Peyer's patch (tissue), 4 donors: ENCODE results near the gene KIFC3. TPM values are rescaled to one million over a fixed set of nuclear protein-coding genes. Genes with fewer than 3 reads are reported as not detected.

Experiments
- DNase-seq, 3 donors: peaks; one replicate each; pipeline ENCODE4 v3.0.0-alpha.2; 2017 to 2019
- H3K27ac ChIP-seq, 4 donors: fragments of 200-600 bp; sonication (generic); one replicate each; pipeline ENCODE4 v1.5.1; 2016 to 2019
- H3K27me3 ChIP-seq, 2 donors: fragments of 200-600 bp; sonication (generic); one replicate each; pipeline ENCODE4 v1.5.1; 2019
- H3K36me3 ChIP-seq, 3 donors: fragments of 200-600 bp; sonication (generic); one replicate each; pipeline ENCODE4 v1.5.1; 2016 to 2019
- H3K4me1 ChIP-seq, 4 donors: fragments of 200-600 bp; sonication (generic); one replicate each; pipeline ENCODE4 v1.5.1; 2016 to 2019
- H3K4me3 ChIP-seq, 4 donors: fragments of 200-600 bp; sonication (generic); 1 replicate in 3 of 4; 2 replicates in 1 of 4; pipeline ENCODE4 v1.5.1; 2016 to 2019; ENCODE audit warnings: mild to moderate bottlenecking in 1 of 4
- H3K9me3 ChIP-seq, 4 donors: fragments of 200-600 bp; sonication (generic); one replicate each; pipeline ENCODE4 v1.5.1; 2016 to 2019; ENCODE audit warnings: mild to moderate bottlenecking in 1 of 4
- POLR2A ChIP-seq, 2 donors: fragments of 450-650 bp; IDR thresholded peaks; one replicate each; pipeline ENCODE4 v1.5.1; 2017; ENCODE audit warnings: antibody characterized with exemption in 2 of 2, mild to moderate bottlenecking in 2 of 2, moderate library complexity in 2 of 2
- total RNA-seq, 4 donors: library from RNA; depleted of rRNA; stranded (reverse); fragments of >200 nt; gene quantifications; one replicate each; pipeline ENCODE4 v1.1.0, GENCODE V29; 2016
- TF ChIP-seq, protein P1 (sequence below), 6 experiments: fragments of 450-650 bp in 4 of 6; fragments of 200-600 bp in 2 of 6; sonication (generic) in 1 of 6; IDR thresholded peaks; one replicate each; pipeline ENCODE4 v1.5.1; 2017 to 2019; ENCODE audit warnings: antibody characterized with exemption in 6 of 6, mild to moderate bottlenecking in 3 of 6, moderate library complexity in 1 of 6

The KIFC3 gene
- total RNA-seq, 4 donors from 2014 or later, result 29.7 to 530 (median 272) TPM

DNA sequence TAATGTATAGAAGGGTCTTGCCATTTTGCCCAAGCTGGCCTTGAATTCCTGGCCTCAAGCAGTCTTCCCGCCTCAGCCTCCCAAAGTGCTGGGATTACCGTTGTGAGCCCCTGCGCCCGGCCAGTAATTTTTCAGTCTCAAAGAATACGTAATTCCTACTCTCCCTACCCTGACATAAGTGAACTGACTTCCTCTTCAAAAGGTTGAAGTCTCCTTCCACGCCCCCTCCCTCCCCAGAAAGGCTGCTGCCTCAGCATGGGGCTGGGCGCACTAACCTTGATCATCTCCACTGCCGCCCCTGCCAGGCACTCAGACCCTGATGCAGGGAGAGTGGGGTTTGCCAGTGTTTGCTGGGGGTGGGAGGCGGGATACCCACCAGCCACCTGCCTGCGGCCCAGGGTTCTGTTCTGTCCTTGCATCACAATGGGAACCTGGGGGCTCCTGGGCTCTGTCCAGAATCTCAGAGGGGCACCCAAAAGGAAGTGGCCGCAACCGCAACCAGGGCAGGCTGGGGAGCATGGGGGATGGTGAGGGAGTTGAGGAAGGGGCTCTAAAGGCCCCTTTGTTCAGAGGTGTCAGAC is 27.5 kb downstream of the KIFC3 start:
- Histone ChIP-seq H3K27ac (no peak overlapping the region), H3K36me3 (peaks cover 0 to 24% (median 0%) of the 10 kb centered on the region in 3 donors), H3K4me3 (no peak overlapping the region), H3K27me3 (no peaks in the 10 kb centered on the region), H3K4me1 (no peaks in the 10 kb centered on the region), H3K9me3 (no peaks in the 10 kb centered on the region)
- no peak for DNase-seq
- TF ChIP-seq, protein P1, sequence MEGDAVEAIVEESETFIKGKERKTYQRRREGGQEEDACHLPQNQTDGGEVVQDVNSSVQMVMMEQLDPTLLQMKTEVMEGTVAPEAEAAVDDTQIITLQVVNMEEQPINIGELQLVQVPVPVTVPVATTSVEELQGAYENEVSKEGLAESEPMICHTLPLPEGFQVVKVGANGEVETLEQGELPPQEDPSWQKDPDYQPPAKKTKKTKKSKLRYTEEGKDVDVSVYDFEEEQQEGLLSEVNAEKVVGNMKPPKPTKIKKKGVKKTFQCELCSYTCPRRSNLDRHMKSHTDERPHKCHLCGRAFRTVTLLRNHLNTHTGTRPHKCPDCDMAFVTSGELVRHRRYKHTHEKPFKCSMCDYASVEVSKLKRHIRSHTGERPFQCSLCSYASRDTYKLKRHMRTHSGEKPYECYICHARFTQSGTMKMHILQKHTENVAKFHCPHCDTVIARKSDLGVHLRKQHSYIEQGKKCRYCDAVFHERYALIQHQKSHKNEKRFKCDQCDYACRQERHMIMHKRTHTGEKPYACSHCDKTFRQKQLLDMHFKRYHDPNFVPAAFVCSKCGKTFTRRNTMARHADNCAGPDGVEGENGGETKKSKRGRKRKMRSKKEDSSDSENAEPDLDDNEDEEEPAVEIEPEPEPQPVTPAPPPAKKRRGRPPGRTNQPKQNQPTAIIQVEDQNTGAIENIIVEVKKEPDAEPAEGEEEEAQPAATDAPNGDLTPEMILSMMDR (IDR thresholded peaks at IDR 0.05), result no peak
- TF ChIP-seq POLR2A (IDR thresholded peaks at IDR 0.05), result no peak

DNA sequence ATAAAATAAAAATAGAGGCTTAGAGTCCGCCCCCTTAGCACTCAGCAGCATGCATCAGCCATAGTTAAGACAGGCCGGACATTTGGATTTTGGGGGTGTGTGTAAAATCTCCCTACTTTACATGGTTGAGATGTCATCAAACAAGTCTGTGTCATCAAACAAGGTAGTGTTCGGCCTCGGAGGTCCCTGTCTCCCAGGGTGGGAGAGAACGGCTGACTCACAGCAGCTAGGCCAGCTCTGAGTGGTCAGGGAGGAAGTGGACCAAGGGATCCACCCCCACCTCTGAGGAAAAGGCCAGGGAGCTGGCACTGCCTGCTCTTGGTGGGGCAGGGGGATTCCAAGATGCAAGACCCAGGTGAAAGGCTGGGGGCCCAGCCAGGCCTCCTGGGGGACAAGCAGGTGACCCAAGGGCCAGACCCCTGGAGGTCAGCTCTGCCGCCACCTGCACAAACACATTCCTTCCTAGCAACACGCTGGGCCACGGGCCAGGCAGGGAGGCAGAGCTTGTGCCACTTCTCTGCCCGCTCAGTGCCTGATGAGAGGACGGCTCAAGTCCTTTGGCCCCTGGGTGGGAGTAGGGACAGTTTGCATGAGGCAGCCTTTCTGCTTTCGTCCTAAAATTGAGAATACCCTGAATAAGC is 28.5 kb downstream of the KIFC3 start:
- DNase-seq, result no peak
- TF ChIP-seq, protein P1 (IDR thresholded peaks at IDR 0.05), result no peak
- TF ChIP-seq POLR2A (IDR thresholded peaks at IDR 0.05), result no peak
- Histone ChIP-seq H3K4me3 (no peak overlapping the region), H3K27me3 (no peaks in the 10 kb centered on the region), H3K27ac (no peak overlapping the region), H3K9me3 (no peaks in the 10 kb centered on the region), H3K36me3 (peaks cover 0 to 28% (median 0%) of the 10 kb centered on the region in 3 donors), H3K4me1 (no peaks in the 10 kb centered on the region)

DNA sequence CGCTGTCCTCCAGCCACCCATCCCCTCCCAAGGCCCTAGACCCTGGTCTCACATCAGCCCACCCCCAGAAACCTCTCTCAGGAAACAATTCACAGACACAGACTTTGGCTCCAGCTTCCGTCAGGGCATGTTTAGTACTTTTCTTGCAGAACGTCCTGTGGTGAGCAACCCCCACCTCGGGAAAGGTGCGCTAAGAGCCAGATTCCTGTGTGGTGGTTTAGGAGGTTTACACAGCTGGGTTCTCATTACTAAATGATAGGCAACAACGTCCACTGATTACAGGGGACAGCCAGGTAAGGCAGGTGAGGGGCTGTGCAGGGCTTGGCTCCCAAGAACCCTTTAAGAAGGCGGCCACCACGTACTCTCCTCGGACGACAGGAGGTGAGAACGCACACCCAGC is 29.3 kb downstream of the KIFC3 start:
- DNase-seq, result no peak
- no peak overlapping the region for H3K27ac ChIP-seq
- H3K27me3 ChIP-seq, result no peaks in the 10 kb centered on the region
- TF ChIP-seq, protein P1 (IDR thresholded peaks at IDR 0.05), result no peak
- TF ChIP-seq POLR2A (IDR thresholded peaks at IDR 0.05), result no peak
- peaks cover 0 to 33% (median 0%) of the 10 kb centered on the region in 3 donors for H3K36me3 ChIP-seq
- H3K9me3 ChIP-seq, result no peaks in the 10 kb centered on the region
- H3K4me1 ChIP-seq, result no peaks in the 10 kb centered on the region
- H3K4me3 ChIP-seq, result no peak overlapping the region

DNA sequence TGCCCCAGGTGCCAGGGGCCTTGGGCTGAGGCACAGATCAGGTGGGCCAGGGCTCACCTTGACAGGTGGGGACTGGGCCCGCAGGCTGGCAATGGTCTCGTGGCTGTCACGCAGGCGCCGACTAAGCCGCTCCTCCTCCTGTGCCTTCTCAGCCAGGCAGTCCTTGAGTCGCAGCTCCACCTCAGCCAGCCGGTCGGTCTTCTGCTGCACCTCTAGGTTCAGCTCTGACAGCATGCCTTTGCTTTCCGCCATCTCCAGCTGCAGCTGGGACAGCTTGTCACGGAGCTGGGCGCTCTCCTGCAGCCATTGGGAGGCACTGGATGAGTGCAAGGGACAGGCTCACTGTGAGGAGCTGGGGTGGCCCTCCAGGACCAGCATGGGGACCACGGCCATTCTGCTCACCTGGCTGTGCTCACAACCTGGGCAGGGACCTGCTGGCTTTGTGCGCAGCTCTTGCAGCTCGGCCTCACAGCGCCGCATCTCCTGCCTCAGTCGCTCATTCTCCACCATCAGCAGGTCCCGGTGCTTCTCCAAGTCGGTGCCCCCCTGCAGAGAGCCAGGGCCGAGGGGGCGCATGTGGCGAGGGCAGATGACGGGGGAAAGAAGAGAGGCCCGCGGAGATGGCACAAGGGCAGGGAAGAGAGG is 31.0 kb downstream of the KIFC3 start:
- DNase-seq, result no peak
- peaks cover 0 to 49% (median 0%) of the 10 kb centered on the region in 3 donors for H3K36me3 ChIP-seq
- H3K27ac ChIP-seq, result no peak overlapping the region
- no peak overlapping the region for H3K4me3 ChIP-seq
- no peaks in the 10 kb centered on the region for H3K9me3 ChIP-seq
- TF ChIP-seq POLR2A (IDR thresholded peaks at IDR 0.05), result no peak
- TF ChIP-seq, protein P1 (IDR thresholded peaks at IDR 0.05), result no peak
- H3K4me1 ChIP-seq, result no peaks in the 10 kb centered on the region
- H3K27me3 ChIP-seq, result no peaks in the 10 kb centered on the region

DNA sequence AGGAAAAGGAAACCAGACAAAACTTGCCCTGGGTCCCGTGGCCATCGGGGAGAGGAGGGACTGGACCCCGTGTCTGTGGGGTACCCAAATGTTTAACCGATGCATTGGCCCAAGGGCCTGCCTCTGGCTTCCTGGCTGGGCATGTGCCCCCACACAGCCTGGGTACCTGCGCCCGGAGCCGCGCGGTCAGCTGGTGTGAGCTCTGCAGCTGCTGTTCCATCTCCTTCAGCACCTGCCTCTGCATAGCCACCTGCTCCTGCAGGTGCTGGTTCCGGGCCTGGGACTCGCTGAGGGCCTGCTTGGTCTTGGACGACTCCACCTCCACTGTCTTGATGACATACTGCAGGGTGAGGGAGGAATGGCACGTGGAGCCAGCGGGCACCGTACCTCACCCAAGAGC is 31.9 kb downstream of the KIFC3 start:
- H3K4me3 ChIP-seq, result no peak overlapping the region
- no peak for TF ChIP-seq POLR2A (IDR thresholded peaks at IDR 0.05)
- TF ChIP-seq, protein P1 (IDR thresholded peaks at IDR 0.05), result no peak
- DNase-seq, result no peak
- H3K27ac ChIP-seq, result no peak overlapping the region
- H3K36me3 ChIP-seq, result peaks cover 0 to 58% (median 0%) of the 10 kb centered on the region in 3 donors
- H3K27me3 ChIP-seq, result no peaks in the 10 kb centered on the region
- no peaks in the 10 kb centered on the region for H3K4me1 ChIP-seq
- H3K9me3 ChIP-seq, result no peaks in the 10 kb centered on the region
